Mucosa of descending colon (tissue), 3 donors: ENCODE measurements around the gene CORO2A. TPM values are rescaled to one million over a fixed set of nuclear protein-coding genes. Genes with fewer than 3 reads are reported as not detected.
A peak's percentile ranks its signal among the peaks of the same experiment; 100 is the strongest.

Experiments used
- ATAC-seq: fragments of 200-7000 bp; cut with Tn5 transposase; one replicate; pipeline ENCODE4 v1.9.1; 2020; ENCODE audit warnings: mild to moderate bottlenecking, moderate library complexity
- DNase-seq, 3 donors: peaks; one replicate each; pipeline ENCODE4 v3.0.0-alpha.2; 2020
- H3K36me3 ChIP-seq: fragments of 200-600 bp; one replicate; pipeline ENCODE4 v1.8.0; 2021; ENCODE audit warnings: low read depth, mild to moderate bottlenecking
- H3K4me1 ChIP-seq: fragments of 200-600 bp; one replicate; pipeline ENCODE4 v1.8.0; 2021; ENCODE audit warnings: low read depth, mild to moderate bottlenecking
- H3K4me3 ChIP-seq: fragments of 200-600 bp; one replicate; pipeline ENCODE4 v1.8.0; 2021; ENCODE audit warnings: mild to moderate bottlenecking
- H3K9me3 ChIP-seq: fragments of 200-600 bp; one replicate; pipeline ENCODE4 v1.8.0; 2021; ENCODE audit warnings: mild to moderate bottlenecking
- CTCF ChIP-seq: fragments of 200-600 bp; IDR thresholded peaks from one replicate; pipeline ENCODE4 v1.8.0; 2022; ENCODE audit warnings: antibody characterized with exemption, mild to moderate bottlenecking
- intact Hi-C, 2 donors: fragments of 100-400 bp; cut with DNase I in 1 of 2; cut with micrococcal nuclease in 1 of 2; formaldehyde crosslinking; loops; one replicate each; pipeline versions ENCODE4 v1.11.0 to v1.11.1; 2022; cut with DNase I, micrococcal nuclease
- total RNA-seq, 3 donors: library from RNA; stranded (reverse); fragmentation: NEBNext Ultra II Directional in 2 of 3; extraction: Animal tissue kit (Norgen Biotek cat#: 25700) in 2 of 3; gene quantifications; one replicate each; pipeline versions ENCODE4 v1.2.1 to v1.2.4, GENCODE V29; 2021 to 2023
- donor health status: DM: no; HTN: no; CAD: no; lungs with moderate emphysema.
- donor health status: DM: no; HTN: no; CAD: no.
- donor health status: DM: no; HTN: yes; CAD: no.

CORO2A gene
- total RNA-seq, 3 donors from 2014 or later = 25.8 to 56.1 (median 45.0) TPM

- ATAC-seq (no peak), DNase-seq (no peak)
- Histone ChIP-seq H3K36me3 (no peaks in the 10 kb centered on the region), H3K4me3 (no peak overlapping the region), H3K9me3 (no peaks in the 10 kb centered on the region), H3K4me1 (peaks cover 19% of the 10 kb centered on the region)
- intact Hi-C loops = no loop called here
- TF ChIP-seq CTCF = no peak
Measured at GRCh38 chr9:98085944-98086343, 106.5 kb downstream of the CORO2A start.

GRCh38 chr9:98085058-98085457 lies 107.4 kb downstream of the CORO2A start:
- Histone ChIP-seq H3K4me3 (no peak overlapping the region), H3K4me1 (peaks cover 26% of the 10 kb centered on the region), H3K36me3 (peaks cover 4% of the 10 kb centered on the region), H3K9me3 (no peaks in the 10 kb centered on the region)
- intact Hi-C loops = no loop called here
- ATAC-seq = no peak
- no peak for TF ChIP-seq CTCF
- DNase-seq = no peak

- no peak for TF ChIP-seq CTCF
- no peaks in the 10 kb centered on the region for H3K9me3 ChIP-seq
- intact Hi-C loops = no loop called here
- ATAC-seq (no peak), DNase-seq (no peak)
- H3K36me3 ChIP-seq = peaks cover 4% of the 10 kb centered on the region
- no peak overlapping the region for H3K4me3 ChIP-seq
- peaks cover 27% of the 10 kb centered on the region for H3K4me1 ChIP-seq
Measured at GRCh38 chr9:98084396-98084795, 108.0 kb downstream of the CORO2A start.

GRCh38 chr9:98083566-98084183 lies 108.8 kb downstream of the CORO2A start:
- H3K4me3 ChIP-seq = no peak overlapping the region
- no peaks in the 10 kb centered on the region for H3K9me3 ChIP-seq
- H3K4me1 ChIP-seq = peaks cover 27% of the 10 kb centered on the region
- DNase-seq (no peak), ATAC-seq (no peak)
- intact Hi-C loops = no loop called here
- H3K36me3 ChIP-seq = peaks cover 4% of the 10 kb centered on the region
- no peak for TF ChIP-seq CTCF

GRCh38 chr9:98083061-98083501 lies 109.4 kb downstream of the CORO2A start:
- peaks cover 27% of the 10 kb centered on the region for H3K4me1 ChIP-seq
- intact Hi-C loops = no loop called here
- no peaks in the 10 kb centered on the region for H3K9me3 ChIP-seq
- DNase-seq (no peak), ATAC-seq (peak; percentile 62)
- TF ChIP-seq CTCF = no peak
- peaks cover 4% of the 10 kb centered on the region for H3K36me3 ChIP-seq
- no peak overlapping the region for H3K4me3 ChIP-seq
